Activated effector memory CD4-positive, alpha-beta T cell treated with Interleukin-2 at 50 U/mL for 16 hours (primary cell): ENCODE measurements around the gene TESPA1.
"Not testable (repeated sequence)": the region's sequence is repeated elsewhere in the genome, so short reads cannot be mapped to it uniquely, and the experiment has no call there.

Experiments
- DNase-seq: peaks from one replicate; pipeline ENCODE4 v3.0.0-alpha.2; 2020

TESPA1 gene, protein sequence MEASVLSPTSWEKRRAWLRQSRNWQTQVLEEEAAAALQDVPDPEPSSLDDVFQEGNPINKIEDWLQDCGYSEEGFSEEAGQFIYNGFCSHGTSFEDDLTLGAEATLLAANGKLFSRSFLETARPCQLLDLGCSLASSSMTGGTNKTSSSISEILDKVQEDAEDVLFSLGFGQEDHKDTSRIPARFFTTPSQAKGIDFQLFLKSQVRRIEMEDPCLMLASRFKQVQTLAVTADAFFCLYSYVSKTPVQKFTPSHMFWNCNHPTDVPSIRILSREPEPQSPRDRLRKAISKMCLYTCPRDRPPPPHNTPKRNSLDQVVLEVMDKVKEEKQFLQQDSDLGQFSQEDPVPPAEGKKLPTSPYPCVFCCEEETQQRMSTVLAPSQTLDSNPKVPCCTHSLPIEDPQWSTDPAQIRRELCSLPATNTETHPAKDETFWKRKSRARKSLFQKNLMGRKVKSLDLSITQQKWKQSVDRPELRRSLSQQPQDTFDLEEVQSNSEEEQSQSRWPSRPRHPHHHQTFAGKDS

DNA sequence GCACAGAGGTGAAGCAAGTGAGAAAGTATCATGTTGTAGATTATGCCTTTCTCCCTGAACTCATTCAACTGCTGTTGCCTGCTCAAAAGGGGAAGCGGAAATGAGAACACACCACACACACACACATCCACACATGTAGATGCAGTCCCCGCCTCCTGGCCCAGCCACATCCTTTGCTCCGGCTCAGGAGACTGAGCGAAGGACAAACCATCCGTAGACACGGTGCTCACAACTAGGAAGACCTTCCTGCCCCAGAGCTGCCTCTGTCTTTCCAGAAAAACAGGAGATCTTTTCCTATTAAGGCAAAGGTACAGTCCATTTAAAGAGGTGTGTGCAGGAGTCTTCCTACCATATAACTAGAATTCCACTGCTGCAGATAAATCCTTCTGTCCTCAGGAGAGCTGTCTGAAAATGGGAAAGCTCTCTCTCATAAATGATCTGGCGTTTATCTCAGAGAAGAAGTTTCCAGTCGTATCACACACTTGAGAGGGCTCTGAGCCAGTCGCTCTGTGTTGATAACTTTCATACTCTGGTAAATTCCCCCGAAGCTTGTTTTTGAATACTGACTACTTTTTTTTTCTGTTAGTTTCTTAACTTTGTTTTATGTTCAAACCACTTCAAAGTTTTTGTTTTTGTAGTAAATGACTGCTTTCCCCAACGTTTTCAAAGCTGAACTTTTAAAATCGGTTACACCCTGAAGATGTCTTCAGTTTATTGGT is at the start of gene TESPA1:
TSS of gene TESPA1 (minus strand) at position 105 of the 719 bp plus-strand sequence. CDS start 10,200 bp downstream, outside the sequence.
- peak; percentile 82 for DNase-seq

DNA sequence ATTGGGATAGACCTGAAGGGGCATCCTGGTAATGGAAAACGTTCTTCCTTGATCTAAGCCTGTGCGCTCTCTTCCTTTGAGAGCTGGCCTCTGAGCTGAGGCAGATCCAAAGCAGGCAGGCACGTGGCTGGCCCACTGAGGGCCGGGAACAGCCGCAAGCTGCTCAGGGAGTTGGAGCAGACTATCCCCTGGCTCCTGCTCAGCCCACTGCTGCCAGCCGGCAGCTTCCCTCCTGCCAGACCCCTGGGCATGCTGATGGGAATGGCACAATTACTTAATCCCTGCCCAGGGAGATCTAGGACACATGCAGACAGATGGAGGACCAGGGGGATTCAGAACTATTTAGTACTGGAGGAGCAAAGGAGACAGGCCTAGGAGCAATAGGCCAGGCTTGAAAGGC is 49.7 kb upstream of the TESPA1 start:
- DNase-seq, result no peak

DNA sequence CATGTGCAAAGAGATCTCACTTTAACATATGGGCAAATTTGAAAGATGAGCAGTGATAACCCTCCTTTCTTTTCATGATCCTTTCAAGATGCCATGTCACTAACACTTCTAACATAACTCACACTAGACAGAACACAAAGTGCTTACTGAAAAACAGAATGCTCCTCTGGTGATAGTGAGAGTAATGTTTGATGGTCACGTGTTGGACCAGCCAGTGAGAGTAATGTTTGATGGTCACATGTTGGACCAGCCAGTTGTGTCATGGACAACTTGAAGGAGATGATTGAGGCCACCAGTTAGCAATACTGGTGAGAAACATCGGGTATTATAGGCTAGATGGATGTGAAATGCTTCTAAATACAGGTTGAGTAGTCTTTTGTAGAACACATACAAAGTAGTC is 40.9 kb upstream of the TESPA1 start:
- no peak for DNase-seq

DNA sequence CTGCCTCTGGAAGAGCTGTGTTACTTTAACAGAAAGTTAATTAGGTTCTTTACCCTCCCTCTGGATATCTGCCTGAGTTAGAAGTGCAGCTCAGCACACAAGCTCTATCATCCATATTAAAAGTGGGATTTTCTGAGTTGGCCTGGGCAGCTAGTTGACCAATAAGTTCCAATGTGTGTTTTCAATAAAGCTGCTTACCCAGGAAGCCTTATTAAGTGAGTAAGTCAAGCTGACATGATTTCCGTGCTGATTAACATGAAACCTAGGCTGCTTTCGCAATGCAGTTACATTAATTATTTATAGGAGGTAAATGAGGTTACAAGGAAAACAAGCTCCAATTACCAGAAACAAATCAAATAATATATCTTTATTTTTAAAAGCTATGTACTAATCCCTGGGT is 40.0 kb upstream of the TESPA1 start:
- no peak for DNase-seq

DNA sequence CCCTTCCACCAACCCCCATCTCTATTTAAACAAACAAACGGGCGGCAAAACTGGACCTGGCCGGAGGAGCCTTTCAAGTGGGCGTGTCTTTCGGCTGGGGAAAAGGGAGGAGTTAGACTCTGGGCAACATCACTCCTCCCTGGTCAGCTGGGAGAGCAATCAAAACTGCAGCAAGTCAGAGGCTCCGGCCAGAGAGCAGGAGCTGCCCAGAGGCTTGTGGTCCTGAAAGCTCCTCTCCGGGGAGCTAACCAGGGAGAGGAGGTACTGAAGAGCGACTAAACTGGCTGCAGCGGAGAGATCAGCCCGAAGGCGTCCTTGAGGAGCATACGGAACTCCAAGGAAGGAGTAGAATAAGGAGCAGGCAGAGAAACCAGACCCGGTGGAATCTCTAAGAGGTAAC is 35.2 kb upstream of the TESPA1 start, which contains the start of gene NEUROD4:
TSS of gene NEUROD4 (plus strand) at position 191 of the 400 bp plus-strand sequence. CDS start 6,466 bp downstream, outside the sequence.
- DNase-seq, result no peak

DNA sequence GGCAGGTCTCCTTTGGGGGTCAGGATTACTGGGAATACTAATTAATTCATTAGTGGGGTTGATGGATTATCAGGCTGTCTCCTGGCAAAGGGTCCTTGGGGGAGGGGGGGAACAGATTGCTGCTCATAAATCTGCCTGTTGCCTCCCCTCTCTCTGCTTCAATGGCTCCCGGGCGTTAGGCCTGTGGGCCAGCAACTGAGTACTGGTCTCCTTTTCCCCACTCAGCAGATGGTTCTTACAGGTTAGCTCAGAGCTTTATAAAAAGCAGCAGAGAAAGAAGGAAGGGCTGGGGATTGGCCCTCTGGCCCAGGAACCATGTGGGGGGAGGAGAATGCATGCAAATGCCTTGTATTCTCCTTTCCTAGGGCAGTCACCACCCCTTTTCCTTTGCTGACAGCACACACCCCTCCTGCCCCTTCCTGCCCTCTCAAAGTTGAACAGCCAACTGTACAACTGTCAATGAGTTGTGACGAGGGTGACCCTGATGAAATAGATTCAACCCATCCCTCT is 32.9 kb upstream of the TESPA1 start:
- no peak for DNase-seq

DNA sequence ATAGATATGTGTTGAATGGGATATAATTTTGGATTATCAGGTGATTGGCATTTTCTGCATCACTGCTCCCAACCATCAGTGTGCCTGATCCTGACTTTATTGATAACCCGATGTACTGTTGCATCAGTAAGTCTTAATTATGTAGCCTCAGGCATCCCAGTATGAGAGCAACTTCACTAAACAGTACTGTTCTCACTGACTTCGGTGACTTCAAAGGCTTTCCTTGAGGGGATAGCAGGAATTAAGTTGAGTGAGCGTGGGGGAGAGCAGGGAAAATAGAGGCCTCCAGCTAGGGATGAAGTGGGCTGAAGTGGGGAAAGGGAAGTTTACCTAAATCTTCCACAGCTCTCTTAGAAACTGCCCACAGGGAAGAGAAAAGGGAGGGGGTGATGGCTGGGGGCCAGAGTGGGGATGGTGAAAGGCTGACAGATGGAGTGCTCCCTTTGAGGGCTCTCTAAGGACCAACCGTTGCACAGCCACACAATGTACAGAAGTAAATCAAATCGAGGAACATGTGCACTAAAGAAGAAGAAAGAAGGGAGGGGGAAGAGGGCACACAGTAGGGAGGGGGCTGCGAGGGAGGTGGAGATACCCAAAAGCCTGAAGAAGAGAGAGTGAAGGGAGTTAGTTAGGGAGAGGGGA is 24.5 kb upstream of the TESPA1 start:
- no peak for DNase-seq

DNA sequence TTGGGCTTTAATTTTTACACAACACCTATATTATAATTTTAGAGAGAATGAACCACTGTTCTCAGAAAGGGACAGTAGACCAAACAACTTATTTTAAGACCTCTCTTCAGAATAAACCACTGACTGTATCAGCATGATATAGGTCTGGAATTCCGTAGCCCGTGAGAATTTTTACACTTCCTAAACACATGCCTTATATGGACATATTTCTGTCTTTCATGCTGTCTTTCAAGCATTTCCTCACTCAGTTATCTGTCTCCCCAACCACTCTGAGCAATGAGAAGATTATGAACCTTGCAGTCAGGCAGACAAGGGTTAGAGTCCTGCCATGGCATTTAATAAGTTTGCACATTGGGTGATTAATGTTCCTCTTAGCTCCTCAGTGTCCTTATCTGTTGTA is 17.8 kb upstream of the TESPA1 start:
- no peak for DNase-seq

DNA sequence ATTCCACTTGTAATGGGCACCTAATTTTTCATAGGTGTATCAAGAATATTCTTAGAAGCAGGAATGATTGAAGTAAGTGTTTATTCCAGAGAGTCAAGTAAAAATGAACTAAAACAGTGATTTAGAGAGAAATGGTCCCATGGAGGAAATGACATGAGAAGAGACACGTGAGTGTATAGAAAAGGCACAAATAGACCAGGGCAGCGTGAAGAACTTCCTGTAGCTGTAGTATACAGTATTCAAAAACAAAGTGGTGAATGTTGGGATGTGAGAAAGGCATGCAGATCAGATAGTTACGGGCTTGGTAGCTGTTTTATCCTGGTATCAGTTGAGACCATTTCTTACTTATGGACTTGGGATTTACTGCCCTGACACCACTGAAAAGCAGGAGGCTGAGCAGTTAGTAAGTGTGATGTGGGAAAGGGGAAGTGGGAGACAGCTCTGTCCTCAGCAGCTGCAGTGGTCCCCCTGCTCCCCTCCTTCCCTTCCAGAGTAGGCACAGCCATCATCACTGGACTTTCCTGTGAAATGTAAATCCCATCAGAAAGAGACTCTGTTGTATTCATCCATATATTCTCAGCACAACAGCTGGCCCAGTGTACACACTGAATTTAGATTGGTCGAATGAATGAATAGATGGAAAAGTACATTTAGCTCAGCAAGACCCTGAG is 16.8 kb upstream of the TESPA1 start:
- DNase-seq, result no peak

DNA sequence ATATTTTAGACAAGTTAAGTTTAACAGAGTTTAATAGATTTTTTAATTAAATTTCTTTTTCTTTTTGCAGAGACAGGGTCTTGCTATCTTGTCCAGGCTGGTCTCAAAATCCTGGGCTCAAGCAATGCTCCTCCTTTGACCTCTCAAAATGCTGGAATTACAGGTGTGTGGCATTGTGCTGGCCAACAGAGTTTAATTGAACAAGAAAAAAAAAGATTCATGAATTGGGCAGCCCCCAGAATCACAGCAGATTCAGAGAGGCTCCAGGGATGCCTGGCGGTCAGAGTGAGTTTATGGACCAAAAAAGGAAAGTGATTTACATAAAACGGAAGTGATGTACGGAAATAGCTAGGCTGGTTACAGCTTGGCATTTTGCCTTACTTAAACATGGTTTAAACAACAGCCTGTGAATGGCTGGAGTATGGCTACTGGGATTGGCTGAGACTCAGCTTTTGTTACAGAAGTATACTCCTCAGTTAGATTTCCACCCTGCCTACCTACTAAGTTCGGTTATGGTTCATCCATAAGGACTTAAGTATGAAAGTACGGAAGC is 14.5 kb upstream of the TESPA1 start:
- DNase-seq, result no peak

DNA sequence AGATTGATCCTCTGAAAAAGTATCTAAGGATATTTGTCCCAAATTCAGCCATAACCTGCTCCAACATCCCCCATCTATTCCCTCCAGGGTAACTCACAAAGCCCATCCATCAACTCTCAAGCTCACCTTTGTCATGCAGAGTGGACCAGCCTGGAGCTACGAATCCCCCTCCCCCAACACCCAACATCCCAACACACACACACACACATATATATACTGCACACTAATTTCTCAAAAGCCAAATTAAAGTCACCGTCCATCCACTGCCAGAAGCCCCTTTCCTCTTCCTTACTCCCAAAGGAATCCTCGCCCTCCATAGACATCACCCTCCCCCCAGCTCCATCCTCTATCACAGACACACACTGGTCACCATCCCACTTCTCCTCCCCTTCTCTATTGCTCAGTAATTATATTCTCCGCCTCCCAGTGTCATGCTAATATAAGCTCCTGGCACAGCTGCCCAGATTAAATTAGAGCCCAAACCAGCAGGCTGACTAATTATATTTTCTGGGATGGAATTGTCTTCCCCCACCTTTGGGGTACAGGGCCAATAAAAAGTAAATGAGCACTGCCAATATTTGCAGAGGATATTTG is 13.5 kb upstream of the TESPA1 start:
- no peak for DNase-seq

DNA sequence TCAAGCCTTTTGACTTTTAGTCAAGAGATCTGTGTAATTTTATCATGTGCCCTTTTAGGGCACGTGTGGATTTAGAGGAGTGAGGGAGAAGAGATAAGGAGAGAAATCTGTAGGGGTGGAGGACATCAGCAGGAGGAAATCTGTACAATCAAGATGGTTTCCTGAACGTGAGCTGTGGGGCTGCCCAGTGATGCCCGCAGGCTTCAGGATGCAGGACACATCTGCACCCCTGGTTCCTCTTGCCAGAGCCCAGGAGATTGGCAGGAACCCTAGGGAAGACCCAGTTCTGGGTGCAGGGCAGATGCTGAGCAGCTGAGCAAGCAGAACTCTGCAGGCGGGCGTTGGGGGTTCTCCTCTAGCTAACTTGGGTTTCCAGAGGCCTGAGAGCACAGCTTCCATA is 11.6 kb upstream of the TESPA1 start:
- DNase-seq, result no peak

DNA sequence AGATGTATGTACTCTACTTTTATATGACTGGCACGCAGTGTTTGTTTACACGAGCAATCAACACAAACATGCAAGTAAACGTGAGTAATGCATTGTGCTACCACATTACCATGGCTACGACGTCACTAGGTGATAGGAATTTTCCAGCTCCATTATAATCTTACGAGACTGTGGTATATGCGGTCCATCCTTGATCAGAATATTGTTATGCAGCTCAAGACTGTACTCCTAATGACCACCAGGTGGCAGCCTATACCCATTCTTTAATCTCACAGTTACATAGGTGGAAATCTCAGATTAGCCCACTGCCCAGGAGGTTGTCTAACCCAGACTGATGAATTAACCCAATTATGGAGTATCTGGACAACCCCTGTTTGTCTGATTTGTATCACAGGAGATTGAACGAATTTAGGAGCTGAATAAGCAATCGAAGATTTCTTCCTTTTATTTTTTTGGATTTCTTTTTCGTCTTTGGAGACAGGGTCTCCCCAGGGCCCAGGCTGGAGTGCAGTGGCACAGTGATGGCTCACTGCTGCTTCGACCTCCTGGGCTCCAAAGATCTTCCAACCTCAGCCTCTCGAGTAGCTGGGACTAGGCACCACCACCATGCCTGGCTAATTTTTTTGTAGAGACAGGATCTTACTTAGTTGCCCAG is 8.7 kb upstream of the TESPA1 start:
- no peak for DNase-seq

DNA sequence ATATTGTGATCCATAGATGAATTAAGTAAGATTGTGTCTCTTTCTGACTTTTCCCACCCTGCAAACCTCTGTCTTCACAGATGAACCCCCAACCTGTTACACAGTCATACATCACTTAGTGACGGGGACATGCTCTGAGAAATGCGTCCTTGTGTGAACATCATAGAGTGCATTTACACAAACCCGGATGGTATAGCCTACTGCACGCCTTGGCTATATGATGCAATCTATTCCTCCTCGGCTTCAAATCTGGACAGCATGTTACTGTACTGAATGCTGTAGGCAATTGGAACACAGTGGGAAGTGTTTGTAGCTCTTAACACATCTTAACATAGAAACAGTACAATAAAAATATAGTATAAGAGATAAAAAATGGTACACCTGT is 7.4 kb upstream of the TESPA1 start:
- no peak for DNase-seq

DNA sequence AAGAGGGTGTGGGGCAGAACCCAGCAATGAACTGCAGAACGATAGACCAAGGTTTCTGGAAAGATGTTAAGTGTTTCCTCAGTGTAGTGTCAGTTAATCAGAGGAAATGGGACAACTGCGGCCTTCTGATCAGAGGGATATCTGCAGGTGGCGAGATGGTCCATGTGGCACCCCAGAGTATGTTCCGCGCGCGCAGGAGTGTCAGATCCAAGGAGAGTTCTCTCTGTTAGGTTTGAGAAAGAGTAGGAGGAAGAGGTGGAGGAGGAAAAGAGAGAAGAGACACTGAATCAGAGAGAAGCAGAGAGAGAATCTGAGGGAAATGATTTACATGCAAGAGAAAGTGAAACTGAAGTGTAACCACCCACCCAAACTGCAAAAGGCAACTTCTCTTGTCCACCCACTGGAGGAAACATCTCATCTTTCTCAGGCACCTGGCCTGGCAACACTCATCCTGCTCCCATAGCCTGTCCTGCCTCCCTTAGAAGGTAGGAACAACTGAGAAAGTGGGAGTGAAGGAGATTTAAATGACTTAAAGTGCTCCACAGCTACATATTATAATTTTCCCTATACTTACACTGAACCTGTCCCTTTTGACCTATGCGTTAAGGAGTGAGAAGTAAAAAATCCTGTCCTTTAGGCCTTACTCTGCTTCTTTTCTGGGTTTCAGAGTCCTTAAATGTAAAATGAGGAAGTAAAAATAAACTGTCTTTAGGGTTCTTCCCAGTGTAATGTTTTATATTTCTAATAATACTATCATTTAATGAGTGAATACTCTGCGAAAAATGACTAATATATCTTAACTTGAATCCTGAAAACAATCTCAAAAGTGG is 6.8 kb upstream of the TESPA1 start:
- peak; percentile 13 for DNase-seq

DNA sequence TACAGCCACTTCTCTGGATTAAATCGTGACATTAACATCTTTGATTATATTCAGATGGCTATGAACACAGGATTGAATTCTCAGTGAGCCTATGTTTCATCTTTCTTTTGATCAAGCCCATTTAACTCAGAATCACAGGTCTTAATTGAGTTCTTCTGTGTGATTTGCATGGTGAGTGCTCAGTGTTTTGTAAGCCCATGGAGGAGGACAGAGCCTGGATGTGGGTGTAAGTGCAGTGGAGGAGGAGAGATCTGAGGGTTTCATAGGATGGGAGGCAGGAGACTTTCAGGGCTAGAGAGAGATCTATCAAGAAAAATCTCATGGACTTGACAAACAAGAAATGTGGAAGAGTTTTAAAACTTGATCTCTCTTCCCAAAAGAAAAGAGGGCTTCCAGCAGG is 5.3 kb upstream of the TESPA1 start:
- DNase-seq, result no peak

DNA sequence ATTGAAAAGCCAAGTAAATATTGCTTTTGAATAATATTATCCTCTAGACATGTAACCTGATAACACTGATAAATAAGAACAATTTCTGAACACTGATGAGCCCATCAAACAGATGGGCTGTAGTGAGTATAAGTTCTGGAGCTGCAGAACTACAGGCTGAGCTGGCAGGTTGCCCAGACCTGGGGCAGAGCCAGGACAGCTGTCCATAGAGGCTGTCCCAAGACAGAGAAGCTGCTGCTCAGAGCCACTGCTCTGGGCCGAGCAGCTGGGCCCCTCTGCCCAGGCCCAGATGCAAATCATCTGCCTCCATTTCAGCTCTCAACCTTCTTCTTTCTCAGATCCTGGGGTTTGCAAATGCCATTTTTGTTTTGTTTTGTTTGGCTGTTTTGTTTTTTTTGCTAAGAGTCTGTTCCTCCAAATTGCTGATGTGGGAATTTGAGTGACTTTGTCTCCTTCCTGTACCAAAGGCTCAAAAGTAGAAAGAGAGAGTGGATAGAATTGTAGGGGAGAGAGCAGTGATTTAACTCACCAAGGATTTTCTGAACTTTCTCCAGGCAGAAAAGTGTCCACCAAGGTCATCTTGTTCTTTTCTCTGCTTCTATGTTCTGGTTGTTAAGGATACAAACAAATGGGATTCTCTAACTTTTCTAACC is 4.0 kb upstream of the TESPA1 start:
- no peak for DNase-seq

DNA sequence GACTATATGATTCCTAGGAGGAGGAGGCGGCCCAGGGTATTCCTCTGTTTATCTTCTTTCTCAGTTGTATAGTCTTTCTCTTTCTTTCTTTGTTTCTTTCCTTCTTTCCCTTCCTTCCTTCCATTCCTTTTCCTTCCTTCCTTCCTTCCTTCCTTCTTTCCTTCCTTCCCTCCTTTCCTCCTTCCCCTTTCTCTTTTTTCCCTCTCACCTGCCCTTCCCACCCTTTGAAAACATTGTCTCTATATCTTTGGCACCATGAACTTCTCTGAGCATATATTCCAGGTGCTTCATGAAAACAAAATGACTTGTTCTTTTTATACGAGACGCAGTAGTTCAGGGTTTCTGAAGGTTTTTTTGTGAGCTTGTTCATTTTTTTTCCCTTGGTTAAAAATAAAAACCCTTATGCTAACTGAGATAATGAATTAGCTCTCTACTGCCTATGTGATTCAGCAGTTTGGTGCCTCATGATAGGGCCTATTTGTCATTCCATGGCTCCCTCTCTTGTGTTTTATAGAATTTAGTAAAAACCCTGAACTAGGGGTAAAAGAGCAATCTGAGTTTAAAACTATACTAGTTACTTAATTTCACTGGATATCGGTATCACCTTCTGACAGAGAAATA is 3.2 kb upstream of the TESPA1 start:
- DNase-seq, result no peak

DNA sequence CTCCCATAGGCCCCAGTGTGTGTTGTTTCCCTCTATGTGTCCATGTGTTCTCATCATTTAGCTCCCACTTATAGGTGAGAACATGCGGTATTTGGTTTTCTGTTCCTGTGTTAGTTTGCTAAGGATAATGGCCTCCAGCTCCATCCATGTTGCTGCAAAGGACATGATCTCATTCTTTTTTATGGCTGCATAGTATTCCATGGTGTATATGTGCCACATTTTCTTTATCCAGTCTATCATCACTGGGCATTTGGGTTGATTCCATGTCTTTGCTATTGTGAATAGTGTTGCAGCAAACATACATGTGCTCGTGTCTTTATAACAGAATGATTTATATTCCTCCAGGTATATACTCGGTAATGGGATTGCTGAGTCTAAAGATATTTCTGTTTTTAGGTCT is 2.2 kb upstream of the TESPA1 start:
- not testable (repeated sequence) for DNase-seq
